GM12878 (cell line): ENCODE measurements around the gene LCE1A. TPM values are rescaled to one million over a fixed set of nuclear protein-coding genes. Genes with fewer than 3 reads are reported as not detected.

Experiments used
- ATAC-seq: fragments of 200-7000 bp; cut with Tn5 transposase; 3 replicates; pipeline ENCODE4 v1.9.1; 2020; ENCODE audit warnings: mild to moderate bottlenecking, moderate library complexity
- BruUV-seq: library from RNA; stranded (reverse); fragments of 400-500 nt; replicated peaks from 2 replicates; lab custom pipeline; 2021; lab: Mats Ljungman, UMichigan
- CTCF ChIA-PET: fragments of 300-600 bp; sonication (Branson Sonifier 250); formaldehyde crosslinking; extraction: SDS; loops from one replicate; lab custom pipeline; 2021; ENCODE audit warnings: inconsistent platforms; lab: Yijun Ruan, JAX
- POLR2A ChIA-PET: fragments of 350-600 bp; formaldehyde crosslinking; extraction: SDS; loops from one replicate; lab custom pipeline; 2021; ENCODE audit warnings: inconsistent platforms; lab: Charles Lee
- RAD21 ChIA-PET: fragments of 300-600 bp; sonication (Branson Sonifier 250); formaldehyde crosslinking; loops from one replicate; lab custom pipeline; 2023; ENCODE audit warnings: antibody characterized with exemption; ENCODE audit not compliant: unreplicated experiment; lab: Charles Lee
- SMC1A ChIA-PET: fragments of 300-600 bp; sonication (Branson Sonifier 250); formaldehyde crosslinking; loops from one replicate; lab custom pipeline; 2023; ENCODE audit not compliant: unreplicated experiment, uncharacterized antibody; lab: Charles Lee
- DNase-seq: peaks from one replicate; pipeline ENCODE4 v3.0.0-alpha.2; 2011; ENCODE audit warnings: low read depth, low spot score
- FAIRE-seq: peaks from 3 replicates; lab custom pipeline; 2011; peaks lifted over from hg19 to GRCh38; lab: Jason Lieb, UNC
- H2AFZ ChIP-seq: 2 replicates; pipeline ENCODE4 v1.6.0; 2011; ENCODE audit warnings: low read depth, low read length, control low read depth; ENCODE audit not compliant: control insufficient read depth
- H3K27ac ChIP-seq: 2 replicates; pipeline ENCODE4 v1.5.1; 2011; ENCODE audit warnings: control low read depth; ENCODE audit not compliant: control insufficient read depth, insufficient read depth
- H3K27me3 ChIP-seq, 2 experiments: replicated peaks in 1 of 2; 2 replicates each; pipeline versions ENCODE4 v1.6.0 to v1.6.1; 2011; ENCODE audit warnings: low read length in 1 of 2; ENCODE audit not compliant: control insufficient read depth in 2 of 2, insufficient read depth in 2 of 2
- H3K36me3 ChIP-seq, 2 experiments: 2 replicates each; pipeline ENCODE4 v1.5.1; 2011; ENCODE audit warnings: low read length in 1 of 2; ENCODE audit not compliant: control insufficient read depth in 2 of 2, insufficient read depth in 2 of 2
- H3K4me1 ChIP-seq: 2 replicates; pipeline ENCODE4 v1.6.1; 2011; ENCODE audit warnings: mild to moderate bottlenecking, low read length, moderate library complexity, mixed read lengths; ENCODE audit not compliant: control insufficient read depth, insufficient read depth
- H3K4me2 ChIP-seq: 2 replicates; pipeline ENCODE4 v1.6.0; 2011; ENCODE audit warnings: control low read depth; ENCODE audit not compliant: control insufficient read depth, insufficient read depth
- H3K4me3 ChIP-seq: fragments of 200-600 bp; sonication (generic); 2 replicates; pipeline ENCODE4 v1.5.1; 2016
- H3K79me2 ChIP-seq: 2 replicates; pipeline ENCODE4 v1.6.0; 2011; ENCODE audit warnings: low read length; ENCODE audit not compliant: control insufficient read depth, insufficient read depth
- H3K9ac ChIP-seq: 2 replicates; pipeline ENCODE4 v1.8.0; 2011; ENCODE audit warnings: low read length, control low read depth, mixed read lengths; ENCODE audit not compliant: control insufficient read depth, insufficient read depth
- H3K9me3 ChIP-seq: replicated peaks from 3 replicates; pipeline ENCODE4 v1.5.1; 2011; ENCODE audit warnings: mild to moderate bottlenecking, low read length; ENCODE audit not compliant: control insufficient read depth, insufficient read depth
- H4K20me1 ChIP-seq: 2 replicates; pipeline ENCODE4 v1.6.0; 2011; ENCODE audit not compliant: control insufficient read depth, insufficient read depth
- CTCF ChIP-seq, 3 experiments: IDR thresholded peaks in 2 of 3; conservative IDR thresholded peaks in 1 of 3; 2 replicates each; pipeline ENCODE4 v1.5.1; 2011; ENCODE audit warnings: low read depth in 3 of 3, low read length in 3 of 3, mild to moderate bottlenecking in 3 of 3, control low read depth in 2 of 3, moderate library complexity in 2 of 3, inconsistent platforms in 1 of 3, mixed read lengths in 1 of 3; ENCODE audit not compliant: control insufficient read depth in 2 of 3, insufficient read depth in 1 of 3; ENCODE audit errors: extremely low read depth in 1 of 3
- RAD21 ChIP-seq: IDR thresholded peaks from 2 replicates; pipeline ENCODE4 v1.6.1; 2011; ENCODE audit warnings: mild to moderate bottlenecking, low read depth, low read length, moderate library complexity; ENCODE audit not compliant: insufficient read depth
- SMC3 ChIP-seq: IDR thresholded peaks from 2 replicates; pipeline ENCODE4 v1.6.1; 2011; ENCODE audit warnings: low read length, improper control_type of control experiment, borderline replicate concordance
- YY1 ChIP-seq: IDR thresholded peaks from 2 replicates; pipeline ENCODE4 v1.6.1; 2011; ENCODE audit warnings: low read depth, mild to moderate bottlenecking, low read length
- ZNF217 ChIP-seq: fragments of 450-650 bp; IDR thresholded peaks from 2 replicates; pipeline ENCODE4 v1.6.1; 2017; ENCODE audit warnings: antibody characterized with exemption, mild to moderate bottlenecking
- ZNF274 ChIP-seq: IDR thresholded peaks from one replicate; pipeline ENCODE4 v1.8.0; 2011; ENCODE audit not compliant: insufficient read length, insufficient read depth
- WGBS: methylation state at CpG from one replicate; pipeline ENCODE4 v1.1.6; 2016; ENCODE audit warnings: low lambda C conversion rate; ENCODE audit not compliant: insufficient replicate concordance, insufficient coverage; ENCODE audit errors: missing lambda C conversion rate; 5-methylcytosine and 5-hydroxymethylcytosine counted together
- in situ Hi-C: fragments of 300-500 bp; cut with MboI; formaldehyde crosslinking; loops from 9 replicates; pipeline ENCODE4 v1.14.3; 2018; ENCODE audit warnings: mixed read lengths
- intact Hi-C: fragments of 100-400 bp; cut with micrococcal nuclease; formaldehyde crosslinking; loops from one replicate; pipeline ENCODE4 v1.14.2; 2022; ENCODE audit not compliant: unreplicated experiment
- polyA plus RNA-seq, 11 experiments: library from polyadenylated mRNA; depleted of rRNA in 4 of 11; unstranded in 6 of 11; stranded (reverse) in 5 of 11; fragments of >200 nt; fragmentation: Nextera tagmentation in 4 of 11; fragmentation: Illumina TruSeq in 1 of 11; extraction: Ambion mirVana in 4 of 11; extraction: Trizol in 1 of 11; gene quantifications; 1 replicate in 1 of 11; 2 replicates in 10 of 11; pipeline versions ENCODE4 v1.2.1 to v1.2.3, GENCODE V29; 2011 to 2016; ENCODE audit warnings: inconsistent platforms in 2 of 11, missing spikeins in 2 of 11, low read depth in 1 of 11
- total RNA-seq, 4 experiments: library from RNA; depleted of rRNA in 3 of 4; stranded (reverse); fragments of >200 nt in 3 of 4; fragmentation: Illumina TruSeq in 1 of 4; extraction: Trizol in 1 of 4; gene quantifications; 2 replicates each; pipeline versions ENCODE4 v1.2.1 to v1.2.3, GENCODE V29; 2013 to 2021

LCE1A gene
- total and polyA plus RNA-seq, 10 of the 15 experiments (the other 5 are each of a cell fraction or from before 2014, with no cell fraction given), result not detected

- POLR2A ChIA-PET, result interaction anchor here (0.7 kb wide), 1 partner anchor 322 kb away, joined by 3 read pairs; no protein-coding TSS in a partner anchor
- SMC1A ChIA-PET, result interaction anchor here (0.6 to 6.0 kb wide), 18 partner anchors 8 to 407 kb away, joined by 3 to 64 read pairs (median 4); no protein-coding TSS in a partner anchor
- Histone ChIP-seq H3K4me1 (peaks cover 19% of the 10 kb centered on the region), H3K9me3 (no peaks in the 10 kb centered on the region), H4K20me1 (no peaks in the 10 kb centered on the region), H3K4me3 (no peak overlapping the region), H3K27me3 (no peaks in the 10 kb centered on the region; a peak in 1 of 4 replicates), H3K36me3 (no peaks in the 10 kb centered on the region), H3K4me2 (peak overlapping the region; percentile 72), H3K79me2 (no peaks in the 10 kb centered on the region), H2AFZ (peak overlapping the region; percentile 40; the same call in 1 of the 2 replicates), H3K9ac (no peak overlapping the region), H3K27ac (peak overlapping the region; percentile 20; the same call in 1 of the 2 replicates)
- 54% methylated on average over 17 of the region's 17 CpGs for WGBS
- ATAC-seq, result peak; percentile 58
- intact Hi-C loops, result loop anchor here (2.0 to 10.0 kb wide), 2 partner anchors 164 to 216 kb away; partner anchors contain the start of gene SPRR1B
- CTCF ChIA-PET, result interaction anchor here (0.5 to 7.4 kb wide), 44 partner anchors 8 to 755 kb away, joined by 3 to 106 read pairs (median 4); partner anchors contain the start of gene SMCP
- no peak for DNase-seq
- no peak for FAIRE-seq
- in situ Hi-C loops, result loop anchor here (5.0 to 10.0 kb wide), 3 partner anchors 56 to 356 kb away; no protein-coding TSS in a partner anchor
- no TSS peak for BruUV-seq
- peak; percentile 57; the same call in 1 of the 2 replicates for TF ChIP-seq SMC3
- TF ChIP-seq RAD21, result peak; percentile 75
- TF ChIP-seq ZNF217, result no peak
- TF ChIP-seq ZNF274, result no peak
- peak; percentile 32 to 39 (median 37); a peak in 5 of 6 replicates for TF ChIP-seq CTCF (IDR thresholded peaks at IDR 0.05 in 2 of 3, conservative IDR thresholded peaks at IDR 0.05 in 1 of 3; ENCODE audit: control insufficient read depth in 2 of 3, extremely low read depth in 1 of 3, insufficient read depth in 1 of 3, low read depth in 3 of 3, low read length in 3 of 3)
- TF ChIP-seq YY1, result peak; percentile 11; the same call in 1 of the 2 replicates
- RAD21 ChIA-PET, result interaction anchor here (0.8 to 5.4 kb wide), 9 partner anchors 37 to 359 kb away, joined by 3 to 60 read pairs (median 4); partner anchors contain the start of gene IVL
These were observed 43.8 kb downstream of the LCE1A start for GRCh38 chr1:152870831-152871730.
